GM19023 (cell line): ENCODE measurements around the gene UBXN6.

Source experiments
- ATAC-seq: cut with Tn5 transposase; IDR thresholded peaks from one replicate; pipeline ENCODE4 v1.9.1; 2021; ENCODE audit warnings: mild to moderate bottlenecking, moderate library complexity; ENCODE audit not compliant: unreplicated experiment

The UBXN6 gene

GRCh38 chr19:4457654-4458395 is at the start of gene UBXN6:
UBXN6 (minus strand) TSS chr19:4457794; CDS start chr19:4457697, 97 bp downstream.
- ATAC-seq = peak; percentile 90

- no peak for ATAC-seq
Measured at GRCh38 chr19:4507150-4507452, 49.5 kb upstream of the UBXN6 start.

GRCh38 chr19:4506449-4507149 is 49.0 kb upstream of the UBXN6 start:
- no peak for ATAC-seq

- no peak for ATAC-seq
Measured at GRCh38 chr19:4505570-4506448, 48.2 kb upstream of the UBXN6 start.

GRCh38 chr19:4504891-4505569 is 47.4 kb upstream of the UBXN6 start:
- no peak for ATAC-seq

- no peak for ATAC-seq
Measured at GRCh38 chr19:4504297-4504701, 46.7 kb upstream of the UBXN6 start.

GRCh38 chr19:4503825-4504170 is 46.2 kb upstream of the UBXN6 start:
- ATAC-seq = no peak

GRCh38 chr19:4503132-4503824 is 45.7 kb upstream of the UBXN6 start:
- ATAC-seq = no peak

- no peak for ATAC-seq
Measured at GRCh38 chr19:4502282-4503131, 44.9 kb upstream of the UBXN6 start.

GRCh38 chr19:4501691-4502090 is 44.1 kb upstream of the UBXN6 start:
- no peak for ATAC-seq

GRCh38 chr19:4500841-4501591 is 43.4 kb upstream of the UBXN6 start:
- ATAC-seq = no peak

- ATAC-seq = no peak
Measured at GRCh38 chr19:4499855-4500254, 42.3 kb upstream of the UBXN6 start.

- ATAC-seq = no peak
Measured at GRCh38 chr19:4499318-4499717, 41.7 kb upstream of the UBXN6 start.

GRCh38 chr19:4498694-4499093 is 41.1 kb upstream of the UBXN6 start:
- no peak for ATAC-seq

- no peak for ATAC-seq
Measured at GRCh38 chr19:4497770-4498389, 40.3 kb upstream of the UBXN6 start.

GRCh38 chr19:4496304-4496703 is 38.7 kb upstream of the UBXN6 start:
- ATAC-seq = no peak

- ATAC-seq = no peak
Measured at GRCh38 chr19:4495471-4495870, 37.9 kb upstream of the UBXN6 start.

GRCh38 chr19:4494691-4495064 is 37.1 kb upstream of the UBXN6 start:
- no peak for ATAC-seq
